Testis (tissue), 2 donors: ENCODE results near the gene RSPO4.

Experiments used
- POLR2A ChIP-seq: fragments of 450-650 bp; IDR thresholded peaks from one replicate; pipeline ENCODE4 v1.6.1; 2017; ENCODE audit warnings: antibody characterized with exemption, mild to moderate bottlenecking, moderate library complexity
- TF ChIP-seq, protein P1 (sequence below), 3 experiments: fragments of 450-650 bp in 2 of 3; fragments of 200-600 bp in 1 of 3; sonication (generic) in 1 of 3; IDR thresholded peaks; one replicate each; pipeline ENCODE4 v1.5.1; 2016 to 2019; ENCODE audit warnings: antibody characterized with exemption in 3 of 3, mild to moderate bottlenecking in 2 of 3, moderate library complexity in 1 of 3

GRCh38 chr20:997016-997415 is 5.1 kb downstream of the RSPO4 start:
- TF ChIP-seq, protein P1, sequence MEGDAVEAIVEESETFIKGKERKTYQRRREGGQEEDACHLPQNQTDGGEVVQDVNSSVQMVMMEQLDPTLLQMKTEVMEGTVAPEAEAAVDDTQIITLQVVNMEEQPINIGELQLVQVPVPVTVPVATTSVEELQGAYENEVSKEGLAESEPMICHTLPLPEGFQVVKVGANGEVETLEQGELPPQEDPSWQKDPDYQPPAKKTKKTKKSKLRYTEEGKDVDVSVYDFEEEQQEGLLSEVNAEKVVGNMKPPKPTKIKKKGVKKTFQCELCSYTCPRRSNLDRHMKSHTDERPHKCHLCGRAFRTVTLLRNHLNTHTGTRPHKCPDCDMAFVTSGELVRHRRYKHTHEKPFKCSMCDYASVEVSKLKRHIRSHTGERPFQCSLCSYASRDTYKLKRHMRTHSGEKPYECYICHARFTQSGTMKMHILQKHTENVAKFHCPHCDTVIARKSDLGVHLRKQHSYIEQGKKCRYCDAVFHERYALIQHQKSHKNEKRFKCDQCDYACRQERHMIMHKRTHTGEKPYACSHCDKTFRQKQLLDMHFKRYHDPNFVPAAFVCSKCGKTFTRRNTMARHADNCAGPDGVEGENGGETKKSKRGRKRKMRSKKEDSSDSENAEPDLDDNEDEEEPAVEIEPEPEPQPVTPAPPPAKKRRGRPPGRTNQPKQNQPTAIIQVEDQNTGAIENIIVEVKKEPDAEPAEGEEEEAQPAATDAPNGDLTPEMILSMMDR (IDR thresholded peaks at IDR 0.05): no peak
- TF ChIP-seq POLR2A: no peak
